ENCODE measurements around the gene FDX2.
"Not testable (repeated sequence)": the region's sequence is repeated elsewhere in the genome, so short reads cannot be mapped to it uniquely, and the experiment has no call there.

The FDX2 gene

GRCh38 chr19:10283301-10284064, 32.3 kb downstream of the FDX2 start:
- no peak for DNase-seq

DNA sequence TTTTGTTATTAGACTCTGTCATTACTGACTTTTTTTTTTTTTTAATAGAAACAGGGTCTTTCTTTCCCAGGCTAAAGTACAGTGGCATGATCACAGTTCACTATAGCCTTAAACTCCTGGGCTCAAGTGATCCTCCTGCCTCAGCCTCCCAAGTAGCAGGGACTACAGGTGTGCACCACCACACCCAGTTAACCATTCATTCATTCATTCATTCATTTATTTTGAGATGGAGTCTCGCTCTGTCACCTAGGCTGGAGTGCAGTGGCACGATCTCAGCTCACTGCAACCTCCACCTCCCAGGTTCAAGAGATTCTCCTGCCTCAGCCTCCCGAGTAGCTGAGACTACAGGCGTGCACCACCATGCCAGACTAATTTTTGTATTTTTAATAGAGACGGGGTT, 33.8 kb downstream of the FDX2 start:
- DNase-seq: not testable (repeated sequence)

DNA sequence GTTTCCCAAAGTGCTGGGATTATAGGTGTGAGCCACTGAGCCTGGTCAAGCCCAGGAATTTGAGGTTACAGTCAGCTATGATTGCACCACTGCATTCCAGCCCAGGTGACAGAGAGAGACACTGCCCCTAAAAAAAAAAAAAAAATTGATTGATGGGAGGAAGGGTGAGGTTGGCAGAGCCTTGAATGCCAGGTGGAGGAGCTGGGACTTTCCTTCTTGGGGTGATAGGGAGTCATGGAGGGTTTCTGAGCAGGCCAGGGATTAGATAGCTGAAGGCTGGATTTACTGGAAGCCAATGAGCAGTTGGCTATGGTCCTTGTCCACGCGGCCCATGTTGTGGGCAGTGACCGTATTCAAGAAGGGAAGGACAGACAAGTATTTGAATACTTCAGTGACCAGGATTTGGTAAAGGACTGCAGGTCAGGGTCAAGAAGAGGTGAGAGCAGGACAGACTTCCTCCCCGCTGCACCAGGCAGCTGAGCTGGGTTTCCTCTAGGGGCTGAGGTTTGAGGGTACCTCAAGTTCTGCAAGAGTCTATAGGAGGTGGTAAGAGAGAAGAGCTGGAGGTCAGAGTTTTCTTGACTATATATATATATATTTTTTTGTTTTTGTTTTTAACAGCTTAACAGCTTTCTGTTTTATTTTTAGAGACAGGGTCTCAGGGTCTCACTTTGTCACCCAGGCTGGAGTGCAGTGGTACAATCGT, 35.9 kb downstream of the FDX2 start:
- DNase-seq: no peak

DNA sequence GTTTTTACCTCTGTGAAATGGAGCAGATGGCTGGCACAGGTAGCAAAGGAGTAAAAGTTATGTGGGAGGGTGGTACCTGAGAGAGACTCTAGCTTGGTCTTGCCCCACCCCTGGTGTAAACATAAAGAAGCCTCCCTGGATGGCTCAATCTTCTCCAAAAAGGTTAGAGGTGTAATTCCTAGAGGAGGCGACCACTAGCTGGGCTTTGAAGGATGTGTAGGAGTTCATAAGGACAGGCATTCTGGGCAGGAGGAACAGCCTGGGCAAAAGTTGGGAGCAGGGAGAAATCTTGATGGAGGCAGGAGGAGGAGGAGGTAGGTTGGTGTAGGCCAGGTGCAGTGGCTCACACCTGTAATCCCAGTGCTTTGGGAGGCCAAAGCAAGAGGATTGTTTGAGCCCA, 36.9 kb downstream of the FDX2 start:
- DNase-seq: no peak

GRCh38 chr19:10277795-10278589, 37.8 kb downstream of the FDX2 start:
- no peak for DNase-seq

DNA sequence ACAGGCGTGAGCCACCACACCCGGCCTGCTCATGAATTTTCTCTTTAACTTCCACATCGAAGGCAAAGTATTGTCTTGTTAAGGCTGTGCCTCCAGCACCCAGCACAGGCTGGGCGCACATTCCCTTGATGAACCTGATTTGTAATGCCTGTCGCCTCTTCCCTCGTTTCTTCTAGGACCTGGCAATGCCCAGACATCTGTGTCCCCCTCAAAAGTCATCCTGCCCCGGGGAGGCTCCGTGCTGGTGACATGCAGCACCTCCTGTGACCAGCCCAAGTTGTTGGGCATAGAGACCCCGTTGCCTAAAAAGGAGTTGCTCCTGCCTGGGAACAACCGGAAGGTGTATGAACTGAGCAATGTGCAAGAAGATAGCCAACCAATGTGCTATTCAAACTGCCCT, 41.2 kb downstream of the FDX2 start:
- no peak for DNase-seq

- DNase-seq: no peak
These were observed 44.2 kb downstream of the FDX2 start for GRCh38 chr19:10271543-10272086.

GRCh38 chr19:10270616-10271394, 45.0 kb downstream of the FDX2 start, which contains the start of gene ICAM1:
ICAM1 (plus strand) TSS chr19:10271120; CDS start chr19:10271160, 40 bp downstream.
- DNase-seq: peak; percentile 78

- peak; percentile 59 for DNase-seq
These were observed 45.6 kb downstream of the FDX2 start for GRCh38 chr19:10270180-10270615.

- peak; percentile 84 for DNase-seq
These were observed 46.3 kb downstream of the FDX2 start for GRCh38 chr19:10269333-10270179.

- no peak for DNase-seq
These were observed 47.7 kb downstream of the FDX2 start for GRCh38 chr19:10268071-10268470.

GRCh38 chr19:10266706-10267105, 49.1 kb downstream of the FDX2 start:
- no peak for DNase-seq

DNA sequence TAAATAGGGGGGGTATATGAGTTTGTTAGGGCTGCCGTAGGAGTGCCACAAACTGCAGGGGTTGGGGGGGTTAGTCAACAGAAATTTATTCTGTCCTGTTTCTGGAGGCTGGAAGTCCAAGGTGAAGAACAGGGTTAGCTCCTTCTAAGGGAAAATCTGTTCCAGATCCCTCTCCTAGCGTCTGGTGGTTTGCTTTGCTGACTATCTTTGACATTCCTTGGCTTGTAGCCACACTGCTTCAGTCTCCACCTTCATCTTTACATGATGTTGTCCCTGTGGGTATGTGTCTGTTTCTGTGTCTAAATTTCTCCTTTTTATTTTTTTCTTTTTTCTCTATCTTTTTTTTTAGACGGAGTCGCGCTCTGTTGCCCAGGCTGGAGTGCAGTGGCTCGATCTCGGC, 53.0 kb downstream of the FDX2 start:
- no peak for DNase-seq

DNA sequence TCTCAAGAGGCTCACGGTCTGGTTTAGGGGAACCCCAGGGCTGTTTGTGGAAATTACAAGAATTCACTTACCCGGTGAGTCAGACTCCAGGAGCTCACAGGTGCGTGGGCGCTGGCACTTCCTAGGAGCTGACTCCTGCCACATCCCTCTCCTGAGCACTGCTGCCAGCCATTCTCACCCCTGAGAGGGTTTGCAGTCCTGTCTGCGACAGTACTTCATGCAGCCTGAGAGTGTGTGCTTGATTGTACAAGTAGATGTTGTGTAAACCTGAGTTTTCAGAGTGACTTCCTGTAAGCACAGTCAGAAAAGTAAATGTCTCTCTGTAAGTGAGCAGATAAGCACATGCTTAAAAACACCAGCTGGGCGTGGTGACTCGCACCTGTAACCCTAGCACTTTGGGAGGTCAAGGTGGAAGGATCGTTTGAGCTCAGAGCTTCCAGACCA, 55.7 kb downstream of the FDX2 start:
- DNase-seq: no peak

Data from left hindlimb (tissue), 1 donor.